Metanephros (tissue), 1 donor: Measurements from ENCODE around the gene LMO2. TPM values are rescaled to one million over a fixed set of nuclear protein-coding genes. Genes with fewer than 3 reads are reported as not detected.

ENCODE experiments used
- total RNA-seq: library from RNA; depleted of rRNA; stranded (reverse); fragments of >200 nt; gene quantifications from one replicate; pipeline ENCODE4 v1.2.3, GENCODE V29; 2014

The LMO2 gene
- total RNA-seq: 29.8 TPM

DNA sequence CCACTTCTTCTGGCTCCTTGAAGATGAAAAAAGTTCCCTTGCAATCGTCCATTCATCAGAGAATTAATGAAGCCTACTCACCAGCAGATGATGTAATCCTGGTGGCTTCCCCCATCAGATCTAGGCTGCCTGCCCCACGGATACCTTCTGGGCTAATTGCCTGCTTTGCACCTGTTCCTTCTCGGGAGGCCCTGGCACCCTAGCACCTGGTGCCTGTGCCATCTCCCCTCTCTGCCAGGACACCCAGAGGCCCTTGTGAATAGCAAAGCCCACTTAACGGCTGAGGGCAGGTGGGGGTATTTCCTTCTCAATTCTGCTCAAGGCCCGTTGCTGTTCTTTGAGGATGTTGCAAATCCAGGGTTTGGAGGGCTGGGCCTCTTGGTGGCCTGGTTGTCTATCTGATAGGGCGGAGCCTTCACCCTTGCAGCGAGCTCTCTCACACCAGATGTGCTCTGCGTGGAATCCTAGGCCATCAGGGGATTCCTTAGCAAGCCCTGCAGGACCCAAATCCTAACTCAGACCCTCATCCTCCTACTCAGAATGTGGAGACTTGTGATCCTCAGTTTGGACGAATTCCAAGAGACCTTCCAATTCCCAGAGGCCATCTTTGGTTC, at the start of gene LMO2:
Gene LMO2 (minus strand): TSS at position 363 of the 614 bp plus-strand sequence. CDS start 22,360 bp downstream, outside the sequence.

Other genes starting within 250 kb of the LMO2 start
- not detected for gene C11orf91, start 191.2 kb downstream of the LMO2 start, total RNA-seq
- gene CD59, start 155.7 kb downstream of the LMO2 start, total RNA-seq: 146 TPM
- gene FBXO3, start 117.6 kb downstream of the LMO2 start, total RNA-seq: 55.1 TPM
- 231 TPM for gene CAPRIN1, start 159.7 kb upstream of the LMO2 start, total RNA-seq
- gene NAT10, start 213.6 kb upstream of the LMO2 start, total RNA-seq: 23.8 TPM